H9 (cell line): ENCODE data around the gene NUDT3. TPM values are rescaled to one million over a fixed set of nuclear protein-coding genes. Genes with fewer than 3 reads are reported as not detected.

ENCODE experiments used
- DNase-seq: peaks from one replicate; pipeline ENCODE4 v3.0.0-alpha.2; 2017
- H2AFZ ChIP-seq: one replicate; pipeline ENCODE4 v1.6.1; 2013; ENCODE audit warnings: mild to moderate bottlenecking, low read length, control low read depth, moderate library complexity
- H2AK5ac ChIP-seq: 2 replicates; pipeline ENCODE4 v1.6.1; 2013; ENCODE audit warnings: low read length, control low read depth, mixed read lengths; ENCODE audit not compliant: insufficient read length
- H2BK120ac ChIP-seq: one replicate; pipeline ENCODE4 v1.6.1; 2013; ENCODE audit warnings: low read depth, mild to moderate bottlenecking, low read length, control low read depth, inconsistent platforms; ENCODE audit not compliant: poor library complexity, severe bottlenecking
- H2BK12ac ChIP-seq: 2 replicates; pipeline ENCODE4 v1.6.1; 2013; ENCODE audit warnings: low read length, control low read depth, mixed read lengths, low read depth; ENCODE audit not compliant: insufficient read length
- H2BK15ac ChIP-seq: 2 replicates; pipeline ENCODE4 v1.6.1; 2013; ENCODE audit warnings: low read depth, low read length, control low read depth
- H2BK20ac ChIP-seq: one replicate; pipeline ENCODE4 v1.6.1; 2013; ENCODE audit warnings: low read depth, mild to moderate bottlenecking, low read length, control low read depth, inconsistent platforms; ENCODE audit not compliant: poor library complexity, severe bottlenecking
- H2BK5ac ChIP-seq: 2 replicates; pipeline ENCODE4 v1.6.1; 2013; ENCODE audit warnings: low read length, control low read depth, mixed read lengths; ENCODE audit not compliant: insufficient read length
- H3K14ac ChIP-seq: 2 replicates; pipeline ENCODE4 v1.6.1; 2013; ENCODE audit warnings: low read length, control low read depth; ENCODE audit not compliant: insufficient read depth
- H3K18ac ChIP-seq: 2 replicates; pipeline ENCODE4 v1.6.1; 2013; ENCODE audit warnings: low read depth, mild to moderate bottlenecking, mixed read lengths, low read length, control low read depth; ENCODE audit not compliant: insufficient read length
- H3K23ac ChIP-seq: 2 replicates; pipeline ENCODE4 v1.6.1; 2013; ENCODE audit warnings: low read length, control low read depth, mixed read lengths, low read depth; ENCODE audit not compliant: insufficient read length
- H3K23me2 ChIP-seq: 2 replicates; pipeline ENCODE4 v1.6.1; 2013; ENCODE audit warnings: low read depth, mild to moderate bottlenecking, mixed read lengths, low read length, control low read depth; ENCODE audit not compliant: insufficient read length, poor library complexity, severe bottlenecking
- H3K27ac ChIP-seq: 2 replicates; pipeline ENCODE4 v1.5.1; 2013; ENCODE audit warnings: low read length, control low read depth, mixed read lengths, low read depth; ENCODE audit not compliant: insufficient read length
- H3K27me3 ChIP-seq: 2 replicates; pipeline ENCODE4 v1.6.1; 2013; ENCODE audit warnings: low read length, control low read depth, inconsistent platforms; ENCODE audit not compliant: insufficient read depth
- H3K4ac ChIP-seq: 2 replicates; pipeline ENCODE4 v1.6.1; 2013; ENCODE audit warnings: low read depth, mild to moderate bottlenecking, control low read depth, inconsistent platforms, low read length, moderate library complexity
- H3K4me1 ChIP-seq: 2 replicates; pipeline ENCODE4 v1.6.1; 2013; ENCODE audit warnings: low read length, control low read depth, inconsistent platforms; ENCODE audit not compliant: insufficient read depth
- H3K4me2 ChIP-seq: 2 replicates; pipeline ENCODE4 v1.6.1; 2013; ENCODE audit warnings: low read length, control low read depth, mixed read lengths; ENCODE audit not compliant: insufficient read length, insufficient read depth
- H3K56ac ChIP-seq: 2 replicates; pipeline ENCODE4 v1.6.1; 2013; ENCODE audit warnings: low read depth, mild to moderate bottlenecking, mixed read lengths, low read length, control low read depth; ENCODE audit not compliant: insufficient read length
- H3K79me1 ChIP-seq: 2 replicates; pipeline ENCODE4 v1.6.1; 2013; ENCODE audit warnings: low read depth, mild to moderate bottlenecking, moderate library complexity, low read length, control low read depth, inconsistent platforms; ENCODE audit not compliant: insufficient read depth, poor library complexity, severe bottlenecking
- H3K79me2 ChIP-seq: 2 replicates; pipeline ENCODE4 v1.6.1; 2013; ENCODE audit warnings: low read length, control low read depth, inconsistent platforms; ENCODE audit not compliant: insufficient read depth
- H3K9ac ChIP-seq: 2 replicates; pipeline ENCODE4 v1.6.1; 2013; ENCODE audit warnings: low read length, control low read depth, mixed read lengths; ENCODE audit not compliant: insufficient read length; ENCODE audit errors: extremely low read depth
- H3K9me3 ChIP-seq: one replicate; pipeline ENCODE4 v1.6.1; 2013; ENCODE audit warnings: low read depth, low read length, inconsistent platforms; ENCODE audit not compliant: control insufficient read depth
- H3T11ph ChIP-seq: one replicate; pipeline ENCODE4 v1.6.1; 2013; ENCODE audit warnings: mild to moderate bottlenecking, low read length, control low read depth, inconsistent platforms
- H4K20me1 ChIP-seq: one replicate; pipeline ENCODE4 v1.6.1; 2013; ENCODE audit not compliant: control insufficient read depth, insufficient read length, insufficient read depth
- H4K5ac ChIP-seq: 2 replicates; pipeline ENCODE4 v1.6.1; 2013; ENCODE audit warnings: low read depth, mild to moderate bottlenecking, mixed read lengths, low read length, control low read depth; ENCODE audit not compliant: insufficient read length
- H4K8ac ChIP-seq: replicated peaks from 2 replicates; pipeline ENCODE4 v1.6.1; 2013; ENCODE audit warnings: low read length, control low read depth, mixed read lengths, low read depth; ENCODE audit not compliant: insufficient read length
- H4K91ac ChIP-seq: 2 replicates; pipeline ENCODE4 v1.6.1; 2013; ENCODE audit warnings: low read depth, mild to moderate bottlenecking, moderate library complexity, mixed read lengths, low read length, control low read depth; ENCODE audit not compliant: insufficient read length
- H3K27ac Mint-ChIP-seq, 3 experiments: 2 replicates in 2 of 3; 3 replicates in 1 of 3; pipeline ENCODE4 v1.8.0; 2020 to 2021; ENCODE audit warnings: mixed read lengths in 3 of 3, mild to moderate bottlenecking in 1 of 3, moderate library complexity in 1 of 3
- H3K27me3 Mint-ChIP-seq: 2 replicates; pipeline ENCODE4 v1.8.0; 2021; ENCODE audit warnings: low read depth, mild to moderate bottlenecking, moderate library complexity, mixed read lengths
- H3K36me3 Mint-ChIP-seq, 3 experiments: 2 replicates in 2 of 3; 3 replicates in 1 of 3; pipeline ENCODE4 v1.8.0; 2020 to 2021; ENCODE audit warnings: low read depth in 3 of 3, mixed read lengths in 3 of 3; ENCODE audit not compliant: insufficient read depth in 1 of 3
- H3K4me1 Mint-ChIP-seq, 2 experiments: 2 replicates each; pipeline ENCODE4 v1.8.0; 2020; ENCODE audit warnings: mixed read lengths in 2 of 2
- H3K4me3 Mint-ChIP-seq, 2 experiments: 2 replicates in 1 of 2; 3 replicates in 1 of 2; pipeline ENCODE4 v1.8.0; 2020 to 2021; ENCODE audit warnings: mild to moderate bottlenecking in 2 of 2, mixed read lengths in 2 of 2, moderate library complexity in 1 of 2
- H3K9me3 Mint-ChIP-seq, 2 experiments: 2 replicates in 1 of 2; 3 replicates in 1 of 2; pipeline ENCODE4 v1.8.0; 2020; ENCODE audit warnings: mild to moderate bottlenecking in 2 of 2, mixed read lengths in 2 of 2, moderate library complexity in 1 of 2
- CTCF ChIP-seq: fragments of 200-600 bp; sonication (generic); conservative IDR thresholded peaks from 3 replicates; pipeline ENCODE4 v1.8.0; 2021; ENCODE audit warnings: antibody characterized with exemption, mild to moderate bottlenecking
- WGBS: extraction: QIAGEN DNeasy Blood & Tissue Kit; methylation state at CpG from one replicate; pipeline ENCODE4 v1.1.7; 2013; ENCODE audit warnings: missing lambda C conversion rate, low lambda C conversion rate, mixed read lengths; ENCODE audit not compliant: insufficient read length; ENCODE audit errors: extremely low coverage; 5-methylcytosine and 5-hydroxymethylcytosine counted together
- total RNA-seq: library from RNA; stranded (reverse); gene quantifications from 2 replicates; pipeline ENCODE4 v1.2.1, GENCODE V29; 2021

NUDT3 gene
- total RNA-seq, 1 experiment from 2014 or later, result 23.6 TPM

DNA sequence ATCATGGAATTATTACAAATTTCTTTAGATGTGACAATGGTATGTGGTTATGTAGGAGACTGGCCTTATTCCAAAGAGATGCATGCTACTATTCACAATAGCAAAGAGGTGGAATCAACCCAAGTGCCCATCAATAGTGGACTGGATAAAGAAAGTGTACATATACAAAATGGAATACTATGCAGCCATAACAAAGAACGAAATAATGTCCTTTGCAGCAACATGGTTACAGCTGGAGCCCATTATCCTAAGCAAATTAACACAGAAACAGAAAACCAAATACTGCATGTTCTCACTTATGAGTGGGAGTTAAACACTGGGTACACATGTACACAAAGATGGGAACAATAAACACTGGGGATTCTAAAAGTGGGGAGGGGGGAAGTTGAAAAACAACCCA lies 69.7 kb downstream of the NUDT3 start:
- no peak for TF ChIP-seq CTCF
- no peak for DNase-seq
- Histone ChIP-seq H2AK5ac (no peak overlapping the region), H4K8ac (no peak overlapping the region), H3T11ph (no peak overlapping the region), H2BK5ac (no peak overlapping the region), H3K23ac (no peak overlapping the region), H4K91ac (no peak overlapping the region), H3K4ac (no peak overlapping the region), H3K4me2 (no peak overlapping the region), H3K23me2 (no peaks in the 10 kb centered on the region), H4K5ac (no peak overlapping the region), H3K18ac (no peak overlapping the region), H3K27me3 (no peaks in the 10 kb centered on the region), H4K20me1 (no peaks in the 10 kb centered on the region), H3K56ac (no peak overlapping the region), H3K79me2 (no peaks in the 10 kb centered on the region; the same call in 1 of the 2 replicates), H2BK20ac (no peak overlapping the region), H3K9me3 (no peaks in the 10 kb centered on the region), H3K79me1 (no peaks in the 10 kb centered on the region), H2AFZ (no peak overlapping the region), H3K27ac (no peak overlapping the region), H3K4me1 (no peaks in the 10 kb centered on the region), H3K9ac (no peak overlapping the region), H2BK15ac (no peak overlapping the region), H3K14ac (no peak overlapping the region), H2BK120ac (no peak overlapping the region), H2BK12ac (no peak overlapping the region)
- H3K4me3 Mint-ChIP-seq, result no peak overlapping the region
- peaks cover 0 to 7% (median 7%) of the 10 kb centered on the region in 3 experiments; a peak in 5 of 7 replicates for H3K36me3 Mint-ChIP-seq
- no peak overlapping the region for H3K27ac Mint-ChIP-seq
- no peaks in the 10 kb centered on the region for H3K27me3 Mint-ChIP-seq
- H3K4me1 Mint-ChIP-seq, result peaks cover 14 to 18% of the 10 kb centered on the region in 2 experiments
- WGBS, result no CpG with 5 or more reads among the region's 1 CpG
- no peaks in the 10 kb centered on the region for H3K9me3 Mint-ChIP-seq
